K562 (cell line): ENCODE data around the gene FARSA. TPM values are rescaled to one million over a fixed set of nuclear protein-coding genes. Genes with fewer than 3 reads are reported as not detected.

Experiments used
- ATAC-seq: fragments of 200-7000 bp; cut with Tn5 transposase; 3 replicates; pipeline ENCODE4 v1.9.1; 2020; ENCODE audit warnings: moderate library complexity
- BruUV-seq: library from RNA; stranded (reverse); fragments of 400-500 nt; replicated peaks from 2 replicates; lab custom pipeline; 2021; lab: Mats Ljungman, UMichigan
- CTCF ChIA-PET: fragments of 300-600 bp; formaldehyde crosslinking; extraction: SDS; loops from one replicate; lab custom pipeline; 2021; ENCODE audit warnings: low intra/inter-chr PET ratio; lab: Yijun Ruan, JAX
- POLR2A ChIA-PET: fragments of 300-600, 350-650 bp; sonication (Branson Sonifier 250); formaldehyde crosslinking; extraction: SDS; loops from one replicate; lab custom pipeline; 2021; ENCODE audit warnings: antibody characterized with exemption, inconsistent platforms; lab: Yijun Ruan, JAX
- DNase-seq, 4 experiments: peaks; one replicate each; pipeline versions ENCODE4 v3.0.0 to v3.0.0-alpha.2; 2011 to 2018; ENCODE audit warnings: low spot score in 3 of 4, mixed read lengths in 3 of 4; ENCODE audit errors: extremely low read depth in 1 of 4
- FAIRE-seq: peaks from 2 replicates; lab custom pipeline; 2011; peaks lifted over from hg19 to GRCh38; lab: Jason Lieb, UNC
- H2AFZ ChIP-seq: 2 replicates; pipeline ENCODE4 v1.6.0; 2011; ENCODE audit warnings: low read depth, low read length, control low read depth, inconsistent platforms
- H3K27ac ChIP-seq: fragments of 200-600 bp; 3 replicates; pipeline ENCODE4 v1.8.0; 2011; ENCODE audit warnings: low read depth, mild to moderate bottlenecking, control low read depth, inconsistent platforms, low read length, moderate library complexity, mixed read lengths; ENCODE audit errors: extremely low read depth
- H3K27me3 ChIP-seq, 2 experiments: fragments of 300-600 bp in 1 of 2; 2 replicates in 1 of 2; 3 replicates in 1 of 2; pipeline versions ENCODE4 v1.6.0 to v1.8.0; 2011; ENCODE audit warnings: inconsistent platforms in 2 of 2, low read length in 2 of 2, mild to moderate bottlenecking in 1 of 2, mixed read lengths in 1 of 2, moderate library complexity in 1 of 2; ENCODE audit not compliant: control insufficient read depth in 2 of 2, insufficient read depth in 2 of 2
- H3K36me3 ChIP-seq: fragments of 300-600 bp; 3 replicates; pipeline ENCODE4 v1.8.0; 2011; ENCODE audit warnings: mild to moderate bottlenecking, low read length, inconsistent platforms; ENCODE audit not compliant: control insufficient read depth, insufficient read depth
- H3K4me1 ChIP-seq, 2 experiments: fragments of 200-600 bp in 1 of 2; replicated peaks in 1 of 2; 2 replicates in 1 of 2; 3 replicates in 1 of 2; pipeline versions ENCODE4 v1.5.1 to v1.8.0; 2011; ENCODE audit warnings: inconsistent platforms in 2 of 2, low read length in 2 of 2, mild to moderate bottlenecking in 1 of 2, mixed read lengths in 1 of 2, moderate library complexity in 1 of 2; ENCODE audit not compliant: control insufficient read depth in 2 of 2, insufficient read depth in 2 of 2
- H3K4me2 ChIP-seq: 2 replicates; pipeline ENCODE4 v1.6.1; 2011; ENCODE audit warnings: low read length, control low read depth, inconsistent platforms, mixed read lengths; ENCODE audit not compliant: insufficient read depth
- H3K4me3 ChIP-seq: fragments of 200-600 bp; sonication (generic), shearing (Covaris generic); 2 replicates; pipeline ENCODE4 v1.5.1; 2016; ENCODE audit warnings: control low read depth, inconsistent platforms
- H3K79me2 ChIP-seq: fragments of 200-600 bp; 3 replicates; pipeline ENCODE4 v1.8.0; 2011; ENCODE audit warnings: low read length, inconsistent platforms; ENCODE audit not compliant: control insufficient read depth, insufficient read depth
- H3K9ac ChIP-seq, 2 experiments: 2 replicates each; pipeline versions ENCODE4 v1.6.0 to v1.6.1; 2011; ENCODE audit warnings: low read depth in 2 of 2, low read length in 2 of 2, control low read depth in 1 of 2, inconsistent platforms in 1 of 2, mild to moderate bottlenecking in 1 of 2, mixed read lengths in 1 of 2; ENCODE audit not compliant: insufficient read depth in 1 of 2
- H3K9me1 ChIP-seq: one replicate; pipeline ENCODE4 v1.6.0; 2011; ENCODE audit warnings: inconsistent platforms, mild to moderate bottlenecking, low read length, moderate library complexity; ENCODE audit not compliant: control insufficient read depth, insufficient read depth
- H3K9me3 ChIP-seq: replicated peaks from 2 replicates; pipeline ENCODE4 v1.5.1; 2011; ENCODE audit warnings: low read depth, low read length, inconsistent platforms; ENCODE audit not compliant: control insufficient read depth, insufficient read depth
- H4K20me1 ChIP-seq: replicated peaks from 2 replicates; pipeline ENCODE4 v1.6.1; 2011; ENCODE audit warnings: low read length, inconsistent platforms, mixed read lengths; ENCODE audit not compliant: control insufficient read depth, insufficient read depth
- CBX5 ChIP-seq: IDR thresholded peaks from 2 replicates; pipeline ENCODE4 v1.6.1; 2014; ENCODE audit warnings: low read depth, borderline replicate concordance
- FOXA1 ChIP-seq: fragments of 450-650 bp; IDR thresholded peaks from 2 replicates; pipeline ENCODE4 v1.6.1; 2016; ENCODE audit warnings: mild to moderate bottlenecking, borderline replicate concordance
- FUS ChIP-seq: fragments of 200-400 bp; formaldehyde crosslinking; optimal IDR thresholded peaks from 2 replicates; pipeline ENCODE3; 2017; ENCODE audit warnings: low read depth, low read length
- JUN ChIP-seq, 2 experiments: sonication (generic) in 1 of 2; formaldehyde crosslinking in 1 of 2; IDR thresholded peaks; 2 replicates each; pipeline versions ENCODE4 v1.6.1 to v1.8.0; 2012 to 2022; ENCODE audit warnings: borderline replicate concordance in 2 of 2, mild to moderate bottlenecking in 2 of 2, improper control_type of control experiment in 1 of 2, low read depth in 1 of 2, low read length in 1 of 2, missing genetic modification reagents in 1 of 2
- MLX ChIP-seq, 2 experiments: fragments of 450-650 bp in 1 of 2; sonication (generic) in 1 of 2; formaldehyde crosslinking; conservative IDR thresholded peaks; 2 replicates each; pipeline versions ENCODE4 v1.4.0 to v1.8.1; 2020 to 2022; ENCODE audit warnings: mild to moderate bottlenecking in 1 of 2, missing genetic modification reagents in 1 of 2
- NCOA1 ChIP-seq: fragments of 450-650 bp; IDR thresholded peaks from 2 replicates; pipeline ENCODE4 v1.6.1; 2016; ENCODE audit warnings: low read depth
- RBM14 ChIP-seq: fragments of 200-400 bp; formaldehyde crosslinking; IDR thresholded peaks from 2 replicates; pipeline ENCODE4 v1.6.1; 2018; ENCODE audit warnings: low read depth, mild to moderate bottlenecking, low read length, moderate library complexity, borderline replicate concordance; ENCODE audit not compliant: insufficient read depth
- SIN3A ChIP-seq, 2 experiments: fragments of 150-350 bp in 1 of 2; IDR thresholded peaks; 2 replicates each; pipeline ENCODE4 v1.6.1; 2011 to 2016; ENCODE audit warnings: borderline replicate concordance in 2 of 2, low read depth in 2 of 2, low read length in 2 of 2, mild to moderate bottlenecking in 2 of 2, moderate library complexity in 2 of 2; ENCODE audit not compliant: control insufficient read depth in 1 of 2
- SP1 ChIP-seq: sonication (generic); formaldehyde crosslinking; IDR thresholded peaks from 2 replicates; pipeline ENCODE4 v1.8.1; 2022; ENCODE audit warnings: mild to moderate bottlenecking, missing genetic modification reagents
- ZBTB33 ChIP-seq: sonication (generic); formaldehyde crosslinking; IDR thresholded peaks from 2 replicates; pipeline ENCODE4 v1.8.1; 2023; ENCODE audit warnings: mild to moderate bottlenecking, missing genetic modification reagents
- ZNF134 ChIP-seq: fragments of 250-450 bp; sonication (Bioruptor Pico); conservative IDR thresholded peaks from 2 replicates; pipeline ENCODE4 v1.4.0; 2020
- ZNF3 ChIP-seq: fragments of 250-450 bp; sonication (Bioruptor Pico); IDR thresholded peaks from 2 replicates; pipeline ENCODE4 v1.5.0; 2021; ENCODE audit warnings: mild to moderate bottlenecking, moderate library complexity
- ZNF561 ChIP-seq: fragments of 450-650 bp; formaldehyde crosslinking; conservative IDR thresholded peaks from 2 replicates; pipeline ENCODE4 v1.4.0; 2020; ENCODE audit warnings: mild to moderate bottlenecking, moderate library complexity
- ZNF740 ChIP-seq, 3 experiments: fragments of 200-800 bp in 1 of 3; sonication (Bioruptor generic) in 1 of 3; sonication (generic) in 1 of 3; formaldehyde crosslinking in 1 of 3; IDR thresholded peaks; 2 replicates each; pipeline versions ENCODE4 v1.6.1 to v1.8.0; 2016 to 2022; ENCODE audit warnings: mild to moderate bottlenecking in 2 of 3, missing compliant biosample characterization in 2 of 3, missing genetic modification characterization in 2 of 3, missing genetic modification reagents in 1 of 3
- WGBS: fragments of 100-300 bp; shearing (Covaris generic); methylation state at CpG from one replicate; pipeline ENCODE4 v1.1.6; 2016; ENCODE audit warnings: low coverage, mixed read lengths; ENCODE audit not compliant: insufficient coverage; ENCODE audit errors: missing lambda C conversion rate; 5-methylcytosine and 5-hydroxymethylcytosine counted together
- in situ Hi-C: fragments of 300-500 bp; cut with MboI; formaldehyde crosslinking; loops from 4 replicates; pipeline ENCODE4 v1.15.0; 2018; ENCODE audit warnings: inconsistent platforms, mixed read lengths
- intact Hi-C: fragments of 100-400 bp; cut with micrococcal nuclease; formaldehyde crosslinking; loops from 2 replicates; pipeline ENCODE4 v1.14.2; 2022
- polyA plus RNA-seq, 8 experiments: library from polyadenylated mRNA; depleted of rRNA in 4 of 8; stranded (reverse) in 5 of 8; unstranded in 3 of 8; fragments of >200 nt; fragmentation: Nextera tagmentation in 2 of 8; fragmentation: Illumina TruSeq in 1 of 8; extraction: Ambion mirVana in 2 of 8; extraction: Trizol in 1 of 8; gene quantifications; 2 replicates each; pipeline versions ENCODE4 v1.2.1 to v1.2.3, GENCODE V29; 2011 to 2014; ENCODE audit warnings: inconsistent platforms in 1 of 8, missing spikeins in 1 of 8
- total RNA-seq, 7 experiments: library from RNA; depleted of rRNA in 6 of 7; stranded (reverse); fragments of >200 nt in 6 of 7; fragmentation: Illumina TruSeq in 2 of 7; extraction: Trizol in 2 of 7; gene quantifications; 2 replicates each; pipeline versions ENCODE4 v1.2.1 to v1.2.3, GENCODE V29; 2011 to 2021; ENCODE audit warnings: low replicate concordance in 1 of 7

The FARSA gene
- total and polyA plus RNA-seq, 9 of the 15 experiments (the other 6 are each of a cell fraction or from before 2014, with no cell fraction given), result 25.2 to 237 (median 89.6) TPM

- H3K9ac ChIP-seq, result no peak overlapping the region
- intact Hi-C loops, result no loop called here
- 92% methylated on average over 48 of the region's 70 CpGs for WGBS
- no peaks in the 10 kb centered on the region for H3K79me2 ChIP-seq
- FAIRE-seq, result peak; percentile 92
- in situ Hi-C loops, result no loop called here
- no peaks in the 10 kb centered on the region for H4K20me1 ChIP-seq
- H2AFZ ChIP-seq, result no peak overlapping the region
- H3K4me2 ChIP-seq, result 0 out of 2 replicates have a peak overlapping the region, but pooled peaks have one; percentile 8
- peak; percentile 90 for ATAC-seq
- BruUV-seq, result no TSS peak
- H3K9me1 ChIP-seq, result no peaks in the 10 kb centered on the region
- H3K4me3 ChIP-seq, result no peak overlapping the region
- H3K4me1 ChIP-seq, result peaks cover 3 to 33% of the 10 kb centered on the region in 2 experiments; a peak in 4 of 5 replicates
- H3K36me3 ChIP-seq, result peaks cover 23% of the 10 kb centered on the region; the same call in 2 of the 3 replicates
- H3K27me3 ChIP-seq, result no peaks in the 10 kb centered on the region
- 0 out of 3 replicates have a peak overlapping the region, but pooled peaks have one; percentile 13 for H3K27ac ChIP-seq
- POLR2A ChIA-PET, result interaction anchor here (0.7 to 3.3 kb wide), 5 partner anchors 8 to 82 kb away, joined by 3 to 37 read pairs (median 7); partner anchors contain the start of genes DNASE2 and KLF1
- peak; percentile 84 to 92 (median 85) for DNase-seq
- CTCF ChIA-PET, result no interaction called here
- H3K9me3 ChIP-seq, result peaks cover 2% of the 10 kb centered on the region; the same call in 1 of the 2 replicates
- TF ChIP-seq ZNF3 (CRISPR knock-in tag) (no peak), ZNF134 (CRISPR knock-in tag) (no peak), NCOA1 (no peak), SIN3A (IDR thresholded peaks at IDR 0.05; ENCODE audit: borderline replicate concordance in 2 of 2, control insufficient read depth in 1 of 2, low read depth in 2 of 2, low read length in 2 of 2) (no peak), ZNF740 (CRISPR knock-in tag; IDR thresholded peaks at IDR 0.05) (no peak), ZNF740 (tag; IDR thresholded peaks at IDR 0.05) (no peak), ZBTB33 (CRISPR knock-in tag) (peak; percentile 84), JUN (IDR thresholded peaks at IDR 0.05; ENCODE audit: borderline replicate concordance, low read depth, low read length) (no peak), JUN (CRISPR knock-in tag; IDR thresholded peaks at IDR 0.05; ENCODE audit: borderline replicate concordance) (no peak), ZNF561 (no peak), FOXA1 (no peak), FUS (no peak), RBM14 (0 out of 2 replicates have a peak, but pooled peaks have one; percentile 56), CBX5 (peak; percentile 27; the same call in 1 of the 2 replicates), SP1 (CRISPR knock-in tag) (peak; percentile 48; the same call in 1 of the 2 replicates), MLX (CRISPR knock-in tag; conservative IDR thresholded peaks at IDR 0.05) (no peak)
Measured at GRCh38 chr19:12872941-12873890, 60.3 kb downstream of the FARSA start.
